ENCODE measurements around the gene DARS1.
"Not testable (repeated sequence)": the region's sequence is repeated elsewhere in the genome, so short reads cannot be mapped to it uniquely, and the experiment has no call there.

Gene DARS1

GRCh38 chr2:135893374-135893794, 92.0 kb downstream of the DARS1 start:
- no peak for DNase-seq (ENCODE audit: low read depth)

GRCh38 chr2:135890835-135891234, 94.6 kb downstream of the DARS1 start:
- H3K4me3 ChIP-seq (ENCODE audit: low read depth, low read length): no peak overlapping the region
- no peak for TF ChIP-seq CTCF (IDR thresholded peaks at IDR 0.05; ENCODE audit: low read depth, low read length, missing control alignments)
- DNase-seq (ENCODE audit: low read depth): no peak
- in situ Hi-C loops (cut with HindIII; ENCODE audit: low sequenced_read_pairs): no loop called here

More at GRCh38 chr2:135893374-135893794, 92.0 kb downstream of the DARS1 start:
- in situ Hi-C loops (cut with HindIII; ENCODE audit: low sequenced_read_pairs): no loop called here
- no peak overlapping the region for H3K4me3 ChIP-seq (ENCODE audit: low read depth, low read length)
- no peak for TF ChIP-seq CTCF (IDR thresholded peaks at IDR 0.05; ENCODE audit: low read depth, low read length, missing control alignments)

- DNase-seq (ENCODE audit: low read depth): no peak
- in situ Hi-C loops (cut with HindIII; ENCODE audit: low sequenced_read_pairs): no loop called here
- no peak for TF ChIP-seq CTCF (IDR thresholded peaks at IDR 0.05; ENCODE audit: low read depth, low read length, missing control alignments)
- no peak overlapping the region for H3K4me3 ChIP-seq (ENCODE audit: low read depth, low read length)
These were observed 95.3 kb downstream of the DARS1 start for GRCh38 chr2:135890149-135890548.

- in situ Hi-C loops (cut with HindIII; ENCODE audit: low sequenced_read_pairs); DNase-seq (ENCODE audit: low read depth); H3K4me3 ChIP-seq (ENCODE audit: low read depth, low read length): not testable (repeated sequence)
These were observed 96.8 kb downstream of the DARS1 start for GRCh38 chr2:135888587-135888986.

GRCh38 chr2:135885709-135886108, 99.7 kb downstream of the DARS1 start:
- in situ Hi-C loops (cut with HindIII; ENCODE audit: low sequenced_read_pairs): no loop called here
- no peak for DNase-seq (ENCODE audit: low read depth)
- no peak for TF ChIP-seq CTCF (IDR thresholded peaks at IDR 0.05; ENCODE audit: low read depth, low read length, missing control alignments)
- H3K4me3 ChIP-seq (ENCODE audit: low read depth, low read length): no peak overlapping the region

GRCh38 chr2:135882415-135882814, 103.0 kb downstream of the DARS1 start:
- H3K4me3 ChIP-seq (ENCODE audit: low read depth, low read length): no peak overlapping the region
- TF ChIP-seq CTCF (IDR thresholded peaks at IDR 0.05; ENCODE audit: low read depth, low read length, missing control alignments): no peak
- DNase-seq (ENCODE audit: low read depth): no peak
- in situ Hi-C loops (cut with HindIII; ENCODE audit: low sequenced_read_pairs): no loop called here

- H3K4me3 ChIP-seq (ENCODE audit: low read depth, low read length): peak overlapping the region; percentile 78
- DNase-seq (ENCODE audit: low read depth); in situ Hi-C loops (cut with HindIII; ENCODE audit: low sequenced_read_pairs): not testable (repeated sequence)
These were observed 108.7 kb downstream of the DARS1 start for GRCh38 chr2:135876770-135877169.

- TF ChIP-seq CTCF (IDR thresholded peaks at IDR 0.05; ENCODE audit: low read depth, low read length, missing control alignments): no peak
- DNase-seq (ENCODE audit: low read depth): peak; percentile 99
- in situ Hi-C loops (cut with HindIII; ENCODE audit: low sequenced_read_pairs): no loop called here
- H3K4me3 ChIP-seq (ENCODE audit: low read depth, low read length): peak within 1 kb of the TSS; percentile 78
These were observed 109.2 kb downstream of the DARS1 start, which contains the start of gene MCM6 for GRCh38 chr2:135876066-135876711. TSS of gene MCM6 (minus strand) at chr2:135876443. CDS start at chr2:135876365, 78 bp downstream.
